HG03139 (cell line): ENCODE measurements around the gene CTCFL.

Experiments
- ATAC-seq: cut with Tn5 transposase; IDR thresholded peaks from one replicate; pipeline ENCODE4 v1.9.1; 2021; ENCODE audit not compliant: unreplicated experiment

Gene CTCFL

GRCh38 chr20:57468523-57469417 lies 56.2 kb downstream of the CTCFL start:
- ATAC-seq, result no peak

GRCh38 chr20:57467742-57468141 lies 57.2 kb downstream of the CTCFL start:
- no peak for ATAC-seq

- no peak for ATAC-seq
Observed at GRCh38 chr20:57465943-57466342, 59.0 kb downstream of the CTCFL start.

- ATAC-seq, result no peak
Observed at GRCh38 chr20:57465486-57465885, 59.5 kb downstream of the CTCFL start.

GRCh38 chr20:57464642-57465211 lies 60.2 kb downstream of the CTCFL start:
- no peak for ATAC-seq

- no peak for ATAC-seq
Observed at GRCh38 chr20:57462781-57463180, 62.2 kb downstream of the CTCFL start.

DNA sequence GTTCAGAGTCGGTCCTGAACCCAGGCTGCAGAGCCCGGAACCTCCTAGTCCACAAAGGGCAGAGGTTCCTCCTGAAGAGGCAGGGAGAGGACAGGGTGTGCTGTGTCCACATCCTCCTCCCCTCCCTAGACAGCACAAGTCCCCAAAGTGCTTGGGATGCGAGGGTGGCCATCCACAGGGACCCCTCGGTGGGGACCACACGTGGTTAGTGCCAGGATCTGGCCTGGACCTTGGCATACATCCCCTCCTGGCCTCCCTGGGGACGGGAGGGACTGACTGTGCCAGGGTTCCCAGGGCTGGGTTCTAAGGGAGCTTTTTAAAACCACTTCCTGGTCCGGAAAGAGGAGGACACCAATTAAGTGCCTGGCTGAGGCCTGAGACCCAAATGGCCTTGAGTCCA lies 63.2 kb downstream of the CTCFL start:
- no peak for ATAC-seq

DNA sequence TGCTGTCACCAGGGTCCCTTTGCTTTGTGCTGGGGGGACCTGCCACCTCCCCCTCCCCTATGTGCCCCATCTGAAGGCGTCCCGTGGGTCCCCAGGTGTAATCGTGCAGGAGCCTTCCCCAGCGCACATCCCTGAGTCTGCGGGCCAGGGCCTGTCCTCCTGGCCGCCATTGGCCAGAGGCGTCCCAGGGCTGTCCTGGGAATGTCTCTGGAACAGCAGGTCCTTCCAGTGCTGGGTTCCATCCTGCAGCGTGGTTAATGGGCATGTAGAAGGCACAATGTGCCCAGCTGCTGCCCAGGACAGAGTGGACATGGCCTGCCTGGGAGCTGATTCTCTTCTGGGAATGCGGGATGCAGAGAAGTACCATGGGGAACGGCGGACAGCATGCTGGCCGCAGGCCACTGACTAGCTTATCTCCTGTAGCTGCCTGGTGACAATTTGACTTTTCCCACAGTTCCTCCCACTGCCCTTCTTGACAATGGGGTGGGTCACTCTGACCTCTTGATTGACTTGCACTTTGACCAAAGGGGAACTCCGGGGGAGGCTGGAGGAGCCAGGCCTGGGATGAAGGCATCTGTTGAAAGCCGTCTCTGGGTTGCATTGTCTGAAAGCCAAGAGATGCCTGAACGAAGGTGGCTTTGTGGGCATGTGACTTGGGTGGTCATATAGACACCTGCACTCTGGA lies 64.0 kb downstream of the CTCFL start:
- ATAC-seq, result no peak

- no peak for ATAC-seq
Observed at GRCh38 chr20:57459897-57460296, 65.0 kb downstream of the CTCFL start.

GRCh38 chr20:57459278-57459677 lies 65.7 kb downstream of the CTCFL start:
- no peak for ATAC-seq

DNA sequence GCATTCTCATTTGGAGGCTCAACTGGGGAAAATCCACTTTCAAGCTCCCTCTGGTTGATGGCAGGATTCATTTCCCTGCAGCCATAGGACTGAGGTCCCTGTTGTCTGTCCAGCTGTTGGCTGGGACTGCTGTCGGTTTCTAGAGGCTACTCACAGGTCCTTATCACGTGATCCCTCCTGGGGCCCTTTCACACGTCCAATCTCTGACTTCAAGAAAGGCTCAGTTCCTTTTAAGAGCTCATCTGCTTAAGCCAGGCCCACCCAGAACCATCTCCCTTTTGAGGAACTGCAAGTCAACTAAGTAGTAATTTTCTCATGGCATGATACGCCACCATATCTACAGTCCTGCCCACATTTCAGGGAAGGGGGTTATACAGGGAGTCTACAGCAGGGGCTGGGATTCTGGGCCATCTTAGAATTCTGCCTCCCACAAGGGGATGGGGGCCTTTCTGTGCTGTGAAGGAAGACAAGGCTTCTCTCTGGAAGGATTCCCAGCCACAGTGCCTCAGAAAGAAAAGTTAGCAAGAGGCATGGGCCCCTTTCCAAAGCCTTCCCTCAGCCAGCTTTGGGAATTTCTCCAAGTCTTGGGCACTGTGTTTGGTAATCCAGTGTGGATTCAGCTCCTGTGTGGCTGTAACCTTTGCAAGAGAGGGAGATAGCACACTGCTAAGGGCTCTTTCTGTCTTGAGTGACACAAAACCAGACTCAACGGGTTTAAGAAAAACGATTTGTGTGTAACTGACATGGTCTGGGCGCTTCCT lies 66.4 kb downstream of the CTCFL start:
- no peak for ATAC-seq

- ATAC-seq, result no peak
Observed at GRCh38 chr20:57457243-57458095, 67.5 kb downstream of the CTCFL start.

- ATAC-seq, result no peak
Observed at GRCh38 chr20:57456116-57456515, 68.8 kb downstream of the CTCFL start.

DNA sequence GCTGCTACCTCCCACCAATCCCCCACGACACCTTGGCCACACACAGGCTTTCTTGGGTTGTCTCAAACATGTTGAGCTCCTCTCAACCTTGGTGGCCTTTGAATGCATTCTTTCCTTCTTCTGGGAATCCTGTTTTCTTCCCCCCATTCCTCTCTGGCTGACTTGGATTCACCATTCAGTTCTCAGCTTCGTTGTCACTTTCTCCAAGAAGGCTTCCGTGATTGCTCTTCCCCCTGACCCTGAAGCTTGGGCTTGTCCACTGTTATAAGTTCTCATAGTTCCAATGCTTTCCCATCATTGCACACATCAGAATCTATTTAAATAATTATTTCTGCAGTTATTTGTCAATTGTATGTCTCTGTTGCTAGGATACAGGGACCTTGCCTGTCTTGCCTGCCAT lies 69.6 kb downstream of the CTCFL start:
- no peak for ATAC-seq

DNA sequence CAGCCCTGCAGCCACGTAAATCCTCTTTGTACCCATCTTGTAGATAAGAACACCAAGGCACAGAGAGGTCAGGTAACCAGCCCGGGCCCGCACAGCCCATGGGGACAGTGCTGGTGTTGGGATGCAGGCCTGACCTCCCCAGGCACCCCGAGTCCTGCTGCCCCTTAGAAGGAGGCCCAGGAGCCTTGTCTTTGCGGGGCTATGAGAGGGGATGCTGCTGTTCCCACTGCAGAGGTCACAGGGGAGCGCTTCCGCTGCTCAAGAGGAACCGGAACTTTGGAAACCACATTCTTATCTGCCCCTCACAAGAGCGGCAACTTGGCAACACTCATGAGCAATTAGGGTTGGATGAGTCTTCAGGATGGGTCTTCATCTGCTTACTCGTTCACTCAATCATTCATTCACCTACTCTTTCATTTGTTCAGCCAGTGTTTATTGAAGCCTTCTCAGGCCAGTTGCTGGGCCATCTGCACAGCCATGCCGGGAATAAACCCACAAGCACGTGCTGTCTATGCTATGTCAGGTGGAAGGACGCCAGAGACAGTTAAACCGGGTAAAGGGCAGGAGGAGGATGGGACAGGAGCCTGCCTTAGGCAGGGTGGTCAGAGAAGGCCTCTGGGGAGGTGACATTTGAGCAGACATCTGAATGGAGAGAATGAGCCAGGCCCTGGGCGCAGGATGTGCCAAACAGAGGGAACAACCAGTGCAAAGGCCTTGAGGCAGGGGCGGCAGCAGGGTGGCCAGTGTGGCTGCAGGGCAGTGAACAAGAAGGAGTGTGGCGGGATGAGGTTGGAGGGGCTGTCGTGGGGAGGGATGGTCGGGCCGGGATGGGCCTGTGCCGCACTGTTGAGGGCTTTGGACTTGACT lies 72.9 kb downstream of the CTCFL start:
- ATAC-seq, result no peak

DNA sequence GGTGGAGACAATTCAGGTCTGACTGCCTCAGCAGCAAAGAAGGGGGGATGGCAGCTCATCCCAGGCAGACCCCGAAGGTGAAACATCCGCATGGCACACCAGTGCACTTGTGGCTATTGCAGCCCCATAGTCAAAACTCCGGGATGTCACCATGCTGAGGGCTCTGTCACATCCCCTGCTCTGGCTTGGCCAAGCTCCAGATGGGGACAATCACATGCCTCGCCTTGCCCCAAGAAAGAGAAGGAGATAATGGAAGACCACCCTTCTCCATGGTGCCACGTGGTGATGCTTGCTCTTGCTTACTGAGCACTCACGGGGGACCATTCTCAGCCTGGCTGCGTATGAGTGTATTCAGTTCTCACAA lies 73.5 kb downstream of the CTCFL start:
- no peak for ATAC-seq

GRCh38 chr20:57450931-57451330 lies 74.0 kb downstream of the CTCFL start:
- no peak for ATAC-seq

- ATAC-seq, result peak; percentile 73
Observed at GRCh38 chr20:57450419-57450818, 74.5 kb downstream of the CTCFL start.
